ENCODE results near the gene E2F4.

E2F4 gene

GRCh38 chr16:67188323-67188722, 3.6 kb upstream of the E2F4 start:
- no peak for DNase-seq (ENCODE audit: low read depth)
- H3K4me3 ChIP-seq (ENCODE audit: low read length): no peak overlapping the region
- TF ChIP-seq, protein P1, sequence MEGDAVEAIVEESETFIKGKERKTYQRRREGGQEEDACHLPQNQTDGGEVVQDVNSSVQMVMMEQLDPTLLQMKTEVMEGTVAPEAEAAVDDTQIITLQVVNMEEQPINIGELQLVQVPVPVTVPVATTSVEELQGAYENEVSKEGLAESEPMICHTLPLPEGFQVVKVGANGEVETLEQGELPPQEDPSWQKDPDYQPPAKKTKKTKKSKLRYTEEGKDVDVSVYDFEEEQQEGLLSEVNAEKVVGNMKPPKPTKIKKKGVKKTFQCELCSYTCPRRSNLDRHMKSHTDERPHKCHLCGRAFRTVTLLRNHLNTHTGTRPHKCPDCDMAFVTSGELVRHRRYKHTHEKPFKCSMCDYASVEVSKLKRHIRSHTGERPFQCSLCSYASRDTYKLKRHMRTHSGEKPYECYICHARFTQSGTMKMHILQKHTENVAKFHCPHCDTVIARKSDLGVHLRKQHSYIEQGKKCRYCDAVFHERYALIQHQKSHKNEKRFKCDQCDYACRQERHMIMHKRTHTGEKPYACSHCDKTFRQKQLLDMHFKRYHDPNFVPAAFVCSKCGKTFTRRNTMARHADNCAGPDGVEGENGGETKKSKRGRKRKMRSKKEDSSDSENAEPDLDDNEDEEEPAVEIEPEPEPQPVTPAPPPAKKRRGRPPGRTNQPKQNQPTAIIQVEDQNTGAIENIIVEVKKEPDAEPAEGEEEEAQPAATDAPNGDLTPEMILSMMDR (conservative IDR thresholded peaks at IDR 0.05; ENCODE audit: low read depth, low read length): no peak

GRCh38 chr16:67188798-67189197, 3.2 kb upstream of the E2F4 start:
- no peak overlapping the region for H3K4me3 ChIP-seq (ENCODE audit: low read length)
- TF ChIP-seq, protein P1 (conservative IDR thresholded peaks at IDR 0.05; ENCODE audit: low read depth, low read length): no peak

GRCh38 chr16:67190041-67190440, 1.9 kb upstream of the E2F4 start, which contains the start of gene EXOC3L1:
EXOC3L1 (minus strand) TSS chr16:67190136; CDS start chr16:67189676, 460 bp downstream.
- TF ChIP-seq, protein P1 (conservative IDR thresholded peaks at IDR 0.05; ENCODE audit: low read depth, low read length): no peak
- no peak within 1 kb of the TSS for H3K4me3 ChIP-seq (ENCODE audit: low read length)
- DNase-seq (ENCODE audit: low read depth): no peak

More at GRCh38 chr16:67188798-67189197, 3.2 kb upstream of the E2F4 start:
- DNase-seq (ENCODE audit: low read depth): no peak

DNA sequence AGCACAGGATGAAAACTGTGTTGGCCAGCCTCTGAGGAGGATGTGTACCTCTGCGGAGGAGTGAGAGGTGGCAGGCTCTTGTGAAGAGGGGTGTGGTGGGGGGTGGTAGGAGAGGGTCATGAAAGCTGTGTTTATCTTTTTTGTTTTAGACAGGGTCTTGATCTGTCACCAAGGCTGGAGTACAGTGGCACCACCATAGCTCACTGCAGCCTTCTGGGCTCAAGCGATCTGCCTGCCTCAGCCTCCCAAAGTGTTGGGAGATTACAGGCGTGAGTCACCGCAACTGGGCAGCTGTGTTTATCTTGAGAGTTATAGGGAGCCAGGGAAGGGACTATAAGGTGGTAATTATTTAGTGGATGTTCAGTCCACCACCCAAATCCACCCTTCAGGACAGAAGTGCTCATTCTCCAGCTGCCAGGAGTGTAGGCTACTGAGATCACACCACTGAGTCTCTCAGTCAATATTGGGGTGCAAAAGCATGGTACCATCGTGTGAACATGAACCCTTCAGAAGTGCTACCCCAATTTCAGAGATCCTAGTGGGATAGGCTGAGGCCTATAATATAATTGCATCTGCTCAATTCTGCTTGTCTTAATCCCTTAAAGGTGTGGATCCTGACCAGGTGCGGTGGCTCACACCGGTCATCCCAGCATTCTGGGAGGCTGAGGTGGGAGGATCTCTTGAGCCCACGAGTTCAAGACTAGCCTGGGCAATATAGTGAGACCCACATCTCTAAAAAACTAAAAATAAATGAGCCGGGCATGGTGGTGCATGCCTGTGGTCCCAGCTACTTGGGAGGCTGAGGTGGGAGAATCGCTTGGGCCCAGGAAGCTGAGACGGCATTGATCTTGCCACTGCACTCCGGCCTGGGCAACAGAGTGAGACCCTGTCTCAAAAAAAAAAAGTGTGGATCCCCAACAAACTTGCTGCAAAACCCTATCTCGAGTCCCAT, 1.2 kb upstream of the E2F4 start:
- no peak overlapping the region for H3K4me3 ChIP-seq (ENCODE audit: low read length)
- TF ChIP-seq, protein P1 (conservative IDR thresholded peaks at IDR 0.05; ENCODE audit: low read depth, low read length): no peak
- no peak for DNase-seq (ENCODE audit: low read depth)

DNA sequence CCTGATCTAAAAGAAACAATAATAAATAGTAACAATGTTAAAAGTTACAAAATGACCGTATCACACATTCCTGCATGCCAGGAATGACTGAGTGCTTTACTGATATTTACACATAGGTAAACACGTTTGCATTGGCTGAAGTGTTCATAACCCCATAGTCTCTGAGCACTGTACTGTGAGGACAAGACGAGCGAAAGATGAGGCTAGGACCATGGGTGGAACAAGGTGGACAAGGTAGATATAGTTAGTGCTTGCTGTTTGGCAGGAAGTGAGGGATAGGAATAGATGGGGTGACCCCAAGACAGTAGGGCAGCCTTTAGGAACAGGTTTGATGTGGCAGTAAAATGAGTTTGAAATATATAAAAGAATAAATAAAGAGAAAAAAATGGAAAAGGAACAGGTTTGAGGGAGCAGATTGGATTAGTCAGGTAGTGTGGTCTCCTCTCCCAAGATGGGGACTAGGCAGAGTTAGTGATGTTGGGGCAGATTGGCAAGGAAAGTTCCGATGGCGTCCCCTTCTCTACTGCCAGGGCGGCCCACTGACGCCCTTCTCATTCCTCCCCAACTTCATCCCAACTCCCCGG, 452 bp upstream of the E2F4 start:
- TF ChIP-seq, protein P1 (conservative IDR thresholded peaks at IDR 0.05; ENCODE audit: low read depth, low read length): no peak
- no peak for DNase-seq (ENCODE audit: low read depth)
- H3K4me3 ChIP-seq (ENCODE audit: low read length): peak overlapping the region; percentile 29

DNA sequence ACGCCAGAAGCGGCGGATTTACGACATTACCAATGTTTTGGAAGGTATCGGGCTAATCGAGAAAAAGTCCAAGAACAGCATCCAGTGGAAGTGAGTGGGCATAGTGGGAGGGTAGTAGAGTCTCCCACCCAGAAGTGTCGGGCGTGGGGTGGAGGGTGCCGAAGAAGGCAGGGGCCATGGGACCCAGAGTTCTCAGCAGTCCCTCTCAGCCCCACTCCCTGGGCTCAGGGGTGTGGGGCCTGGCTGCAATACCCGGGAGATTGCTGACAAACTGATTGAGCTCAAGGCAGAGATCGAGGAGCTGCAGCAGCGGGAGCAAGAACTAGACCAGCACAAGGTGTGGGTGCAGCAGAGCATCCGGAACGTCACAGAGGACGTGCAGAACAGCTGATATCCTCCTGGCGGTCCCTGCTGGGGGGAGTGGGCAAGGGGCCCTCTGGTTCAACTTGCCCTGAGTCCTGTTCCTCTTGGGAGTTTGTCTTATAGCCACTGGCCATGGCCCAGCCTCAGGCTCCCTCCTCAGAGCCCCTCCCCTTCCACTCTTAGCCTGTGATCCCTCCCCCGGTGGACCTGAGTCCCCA, 916 bp downstream of the E2F4 start:
- TF ChIP-seq, protein P1 (conservative IDR thresholded peaks at IDR 0.05; ENCODE audit: low read depth, low read length): no peak
- no peak for DNase-seq (ENCODE audit: low read depth)

More for the DNA sequence above, 916 bp downstream of the E2F4 start:
- H3K4me3 ChIP-seq (ENCODE audit: low read length): peak overlapping the region; percentile 77
